ENCODE measurements around the gene RIOX2. TPM values are rescaled to one million over a fixed set of nuclear protein-coding genes. Genes with fewer than 3 reads are reported as not detected.

The RIOX2 gene
- total and polyA plus RNA-seq, 2 of the 13 experiments (the other 11 are each of a cell fraction or from before 2014, with no cell fraction given): 19.9 to 43.3 TPM

- no peak for FAIRE-seq
- POLR2A ChIA-PET: no interaction called here
- WGBS (ENCODE audit: low lambda C conversion rate): 100% methylated on average over 1 of the region's 1 CpG
- no peak for DNase-seq (ENCODE audit: low spot score)
- ATAC-seq: no peak
- CTCF ChIA-PET (ENCODE audit: low intra/inter-chr PET ratio, low total read pairs): no interaction called here
- no peak overlapping the region for H3K27ac ChIP-seq (ENCODE audit: extremely low read length, insufficient read depth, low read length)
- H3K27me3 ChIP-seq (ENCODE audit: control insufficient read depth in 1 of 2, insufficient read depth in 2 of 2, low read length in 2 of 2): no peaks in the 10 kb centered on the region; a peak in 1 of 5 replicates
- in situ Hi-C loops (cut with HindIII; ENCODE audit: extremely low pct_ligation_motif_present, low pct_unique_long_range_greater_than_20kb): no loop called here
- intact Hi-C loops (cut with micrococcal nuclease; ENCODE audit: unreplicated experiment): no loop called here
- no peak overlapping the region for H3K9ac ChIP-seq (ENCODE audit: insufficient read depth, low read depth, low read length)
- no peak overlapping the region for H2AFZ ChIP-seq (ENCODE audit: low read length)
- H3K4me2 ChIP-seq (ENCODE audit: low read depth, low read length): no peak overlapping the region
- no TSS peak for BruUV-seq (replicated peaks)
- no peaks in the 10 kb centered on the region for H3K9me3 ChIP-seq (ENCODE audit: low read length)
- H3K36me3 ChIP-seq (replicated peaks in 1 of 2; ENCODE audit: control insufficient read depth in 1 of 2, insufficient read depth in 2 of 2, low read length in 2 of 2): peaks cover 4 to 25% of the 10 kb centered on the region in 2 experiments; a peak in 3 of 5 replicates
- no peak overlapping the region for H3K4me3 ChIP-seq (replicated peaks in 1 of 3; ENCODE audit: insufficient read depth in 1 of 3, low read depth in 2 of 3, low read length in 3 of 3)
- TF ChIP-seq CENPBD1 (CRISPR knock-in tag; IDR thresholded peaks at IDR 0.05; ENCODE audit: borderline replicate concordance, low read depth) (no peak), ZKSCAN8 (CRISPR knock-in tag; IDR thresholded peaks at IDR 0.05; ENCODE audit: borderline replicate concordance) (no peak), ZNF329 (CRISPR knock-in tag; IDR thresholded peaks at IDR 0.05; ENCODE audit: low read depth) (no peak), THAP9 (CRISPR knock-in tag; IDR thresholded peaks at IDR 0.05; ENCODE audit: borderline replicate concordance) (no peak), SRY (CRISPR knock-in tag; IDR thresholded peaks at IDR 0.05) (no peak), HNRNPL (IDR thresholded peaks at IDR 0.05; ENCODE audit: low read depth, low read length) (no peak), ZNF10 (CRISPR knock-in tag; IDR thresholded peaks at IDR 0.05; ENCODE audit: borderline replicate concordance, low read depth) (no peak), ZNF556 (CRISPR knock-in tag; IDR thresholded peaks at IDR 0.05; ENCODE audit: borderline replicate concordance) (no peak), TCF12 (IDR thresholded peaks at IDR 0.05) (no peak), TCF12 (CRISPR knock-in tag; IDR thresholded peaks at IDR 0.05) (no peak), NR2F2 (IDR thresholded peaks at IDR 0.05; ENCODE audit: borderline replicate concordance, low read depth) (no peak), RERE (CRISPR knock-in tag; IDR thresholded peaks at IDR 0.05; ENCODE audit: low read depth) (no peak)
- H3K79me2 ChIP-seq (ENCODE audit: insufficient read depth, low read length): no peaks in the 10 kb centered on the region
- H4K20me1 ChIP-seq (ENCODE audit: insufficient read depth, low read length): no peaks in the 10 kb centered on the region
- H3K4me1 ChIP-seq (ENCODE audit: insufficient read depth, low read length): no peaks in the 10 kb centered on the region
Measured at GRCh38 chr3:97935842-97936241, 36.4 kb downstream of the RIOX2 start.

Measured in HepG2 (cell line).